ENCODE measurements around the gene THY1.
"Not testable (repeated sequence)": the region's sequence is repeated elsewhere in the genome, so short reads cannot be mapped to it uniquely, and the experiment has no call there.

THY1 gene

DNA sequence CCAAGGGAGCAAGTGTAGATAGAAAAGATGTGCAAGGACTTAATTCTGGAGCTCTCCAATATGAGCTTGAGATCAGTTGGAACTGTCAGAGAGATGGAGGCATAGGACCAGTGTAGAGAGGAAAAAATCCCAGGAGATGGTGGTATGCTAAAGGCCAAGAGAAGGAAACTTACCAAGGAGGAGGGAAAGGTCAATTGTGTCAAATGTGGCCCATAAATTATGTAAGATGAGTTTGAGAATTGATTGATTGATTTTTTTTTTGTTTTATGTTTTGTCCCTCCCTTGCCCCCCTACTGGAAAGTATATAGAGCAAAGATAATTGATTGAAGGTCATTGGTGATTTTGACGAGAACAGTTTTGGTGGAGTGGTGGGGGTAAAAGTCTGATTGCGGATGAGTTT is 38.6 kb downstream of the THY1 start:
- no peaks in the 10 kb centered on the region for H3K27me3 Mint-ChIP-seq
- H3K36me3 Mint-ChIP-seq, result no peaks in the 10 kb centered on the region
- H3K4me3 Mint-ChIP-seq, result no peak overlapping the region
- H3K4me1 Mint-ChIP-seq, result no peaks in the 10 kb centered on the region
- H3K9me3 Mint-ChIP-seq, result no peaks in the 10 kb centered on the region
- no peak overlapping the region for H3K27ac Mint-ChIP-seq

DNA sequence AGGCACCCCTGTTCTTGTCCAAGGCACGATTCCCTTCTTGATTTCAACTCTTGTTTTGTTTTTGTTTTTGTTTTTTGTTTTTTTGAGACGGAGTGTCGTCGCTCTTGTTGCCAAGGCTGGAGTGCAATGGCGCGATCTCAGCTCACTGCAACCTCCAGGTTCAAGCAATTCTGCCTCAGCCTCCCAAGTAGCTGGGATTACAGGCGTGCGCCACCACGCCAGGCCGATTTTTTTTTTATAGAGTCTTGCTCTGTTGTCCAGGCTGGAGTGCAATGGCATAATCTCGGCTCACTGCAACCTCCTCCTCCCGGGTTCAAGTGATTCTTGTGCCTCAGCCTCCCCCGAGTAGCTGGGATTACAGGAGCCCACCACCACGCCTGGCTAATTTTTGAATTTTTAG is 40.5 kb downstream of the THY1 start:
- not testable (repeated sequence) for H3K27ac Mint-ChIP-seq, H3K4me1 Mint-ChIP-seq, H3K36me3 Mint-ChIP-seq

DNA sequence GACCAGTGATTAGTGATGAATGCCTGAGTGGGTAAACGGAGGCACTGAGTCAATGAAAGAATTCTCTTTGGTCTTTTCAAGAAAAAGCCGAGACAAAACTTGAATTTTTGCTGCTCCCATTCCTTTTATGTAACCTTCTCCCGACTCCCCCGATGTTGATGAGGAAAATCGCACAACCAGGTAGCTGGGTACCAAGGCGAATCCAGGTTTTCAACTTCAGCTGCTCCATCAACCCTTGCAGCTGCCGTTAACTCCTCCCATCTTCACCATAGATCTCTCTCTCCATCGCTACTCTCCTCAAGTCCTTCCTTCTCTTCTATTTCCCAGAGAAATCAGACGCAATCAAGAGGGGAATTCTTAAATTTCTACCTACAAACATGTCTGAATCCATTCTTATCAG is 40.9 kb downstream of the THY1 start:
- H3K27ac Mint-ChIP-seq, result no peak overlapping the region
- H3K27me3 Mint-ChIP-seq, result no peaks in the 10 kb centered on the region
- H3K4me1 Mint-ChIP-seq, result no peaks in the 10 kb centered on the region
- no peaks in the 10 kb centered on the region for H3K9me3 Mint-ChIP-seq
- no peaks in the 10 kb centered on the region for H3K36me3 Mint-ChIP-seq
- H3K4me3 Mint-ChIP-seq, result no peak overlapping the region

More for the DNA sequence above, 40.5 kb downstream of the THY1 start:
- H3K4me3 Mint-ChIP-seq, H3K9me3 Mint-ChIP-seq, H3K27me3 Mint-ChIP-seq: not testable (repeated sequence)

DNA sequence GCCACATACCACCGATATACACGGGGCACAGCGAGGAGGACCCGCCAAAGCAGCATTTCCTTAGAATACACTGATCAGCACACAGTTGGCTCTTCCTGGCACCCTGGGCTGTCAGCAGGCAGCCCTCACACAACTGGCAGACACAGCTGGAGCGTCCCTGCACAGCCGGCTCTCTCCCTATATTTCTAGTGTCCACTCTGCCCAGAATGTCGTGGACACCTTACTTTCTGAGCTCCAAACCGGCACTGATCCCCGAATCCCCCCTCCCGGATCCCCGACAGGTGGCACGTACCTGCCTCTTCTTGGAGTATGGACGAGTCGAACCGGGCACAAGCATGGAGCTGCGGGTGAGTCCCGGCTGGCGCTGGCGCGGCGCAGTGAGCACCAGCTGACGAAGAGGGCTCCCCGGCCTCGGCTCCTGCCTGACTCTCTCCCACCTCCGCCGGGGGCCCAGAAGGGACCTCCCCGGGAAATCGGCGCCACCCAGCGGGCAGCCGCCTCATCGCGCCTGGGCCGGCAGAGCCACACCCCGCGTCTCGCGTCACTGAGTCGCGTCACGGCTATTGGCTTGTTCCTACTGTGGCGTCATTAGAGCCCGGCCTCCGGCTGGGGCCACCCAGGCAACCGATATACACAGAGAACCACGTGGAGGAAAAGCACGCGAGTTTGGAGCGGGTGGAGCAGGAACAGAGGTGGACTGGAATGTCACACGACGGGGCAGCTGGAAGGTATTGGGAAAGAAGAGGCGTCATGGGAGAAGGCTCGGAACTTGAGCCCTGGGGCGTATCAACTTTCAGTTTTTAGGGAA is 41.6 kb downstream of the THY1 start, which contains the start of gene USP2:
TSS of gene USP2 (minus strand) at position 510 of the 808 bp plus-strand sequence. CDS start 8,210 bp downstream, outside the sequence.
- H3K9me3 Mint-ChIP-seq, result no peaks in the 10 kb centered on the region
- H3K36me3 Mint-ChIP-seq, result no peaks in the 10 kb centered on the region
- H3K27me3 Mint-ChIP-seq, result no peaks in the 10 kb centered on the region
- H3K4me3 Mint-ChIP-seq, result no peak within 1 kb of the TSS
- H3K4me1 Mint-ChIP-seq, result no peaks in the 10 kb centered on the region
- peak within 1 kb of the TSS; percentile 68 for H3K27ac Mint-ChIP-seq

DNA sequence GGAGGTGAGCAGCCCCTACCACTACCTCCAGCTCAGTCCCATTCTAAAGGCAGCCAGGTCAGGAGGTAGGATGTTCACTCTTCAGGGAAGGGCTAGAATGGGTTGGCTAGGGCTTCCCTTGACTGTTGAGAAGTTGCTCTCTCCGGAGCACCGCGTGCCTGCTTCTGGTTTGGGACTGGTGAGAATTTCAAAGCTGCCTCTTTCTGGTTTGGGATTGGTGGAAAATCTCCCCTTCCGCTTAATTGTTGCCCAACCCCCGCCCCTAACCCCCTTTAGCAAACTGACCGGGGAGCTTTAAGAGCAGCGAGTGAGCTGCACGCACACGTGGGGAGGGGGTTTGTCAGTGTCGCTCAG is 42.2 kb downstream of the THY1 start:
- Mint-ChIP-seq H3K27me3 (no peaks in the 10 kb centered on the region), H3K9me3 (no peaks in the 10 kb centered on the region), H3K36me3 (no peaks in the 10 kb centered on the region), H3K4me3 (no peak overlapping the region), H3K27ac (no peak overlapping the region), H3K4me1 (no peaks in the 10 kb centered on the region)

DNA sequence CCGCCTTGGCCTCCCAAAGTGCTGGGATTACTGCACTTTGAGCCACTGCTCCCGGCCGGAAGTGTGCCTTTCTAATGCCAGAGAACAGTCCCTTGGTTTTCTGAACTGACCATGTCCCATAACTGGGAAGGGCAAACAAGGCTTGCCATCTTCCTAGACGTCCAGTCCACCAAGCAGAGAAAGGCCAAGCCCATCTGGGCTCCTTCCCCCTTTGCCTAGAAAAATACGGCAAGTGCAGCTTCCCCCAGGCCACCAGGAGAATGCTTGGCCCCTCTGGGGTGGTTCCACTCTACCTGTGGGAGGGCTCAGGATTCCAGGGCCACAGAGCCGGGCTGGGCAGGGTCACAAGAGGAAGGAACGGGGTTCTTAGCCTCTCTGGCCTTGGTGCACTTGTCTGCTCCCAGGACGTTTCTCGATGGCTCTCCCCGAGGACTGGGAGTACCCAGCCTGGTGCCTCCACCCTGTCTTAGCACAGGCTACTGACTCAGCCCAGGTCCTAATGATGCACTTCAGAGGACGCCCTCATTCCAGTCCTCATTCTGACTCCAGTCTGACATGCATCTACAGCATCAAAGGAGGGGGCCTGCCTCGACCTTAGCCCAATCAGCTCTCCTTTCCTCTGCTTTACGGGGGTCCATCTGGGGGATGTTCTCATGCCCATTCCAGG is 42.7 kb downstream of the THY1 start:
- Mint-ChIP-seq H3K9me3 (no peaks in the 10 kb centered on the region), H3K4me3 (no peak overlapping the region), H3K4me1 (no peaks in the 10 kb centered on the region), H3K27ac (no peak overlapping the region), H3K27me3 (no peaks in the 10 kb centered on the region), H3K36me3 (no peaks in the 10 kb centered on the region)

DNA sequence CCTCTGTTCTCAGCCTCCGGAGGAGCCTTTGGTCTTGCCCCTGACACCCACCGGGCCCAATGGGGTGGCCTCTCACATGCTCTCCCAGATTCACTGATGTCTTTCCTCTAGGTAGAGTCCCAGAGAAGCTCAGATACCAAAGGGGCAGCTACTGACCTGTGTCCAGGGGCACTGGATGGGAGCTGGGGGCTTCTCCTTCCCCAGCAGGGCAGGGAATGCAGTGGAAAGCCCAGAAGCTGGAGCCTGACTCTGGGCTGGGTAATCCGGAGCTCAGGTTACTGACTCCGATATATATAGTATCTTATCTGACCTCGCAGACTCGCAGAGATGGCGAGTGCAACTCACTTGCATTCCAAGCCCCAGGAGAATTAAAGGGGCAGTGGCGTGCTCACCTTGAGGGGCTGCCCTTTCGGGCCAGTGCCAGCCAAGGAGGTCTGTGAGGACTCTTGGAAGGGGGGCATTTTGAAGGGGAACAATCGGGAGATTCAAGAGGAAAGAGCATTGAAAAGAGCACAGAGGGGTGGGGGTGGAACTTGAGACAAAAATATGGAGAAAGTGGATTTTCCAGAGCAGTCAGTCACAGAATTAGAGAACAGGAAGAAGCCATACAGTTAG is 44.0 kb downstream of the THY1 start:
- Mint-ChIP-seq H3K4me3 (no peak overlapping the region), H3K27ac (no peak overlapping the region), H3K4me1 (no peaks in the 10 kb centered on the region), H3K27me3 (no peaks in the 10 kb centered on the region), H3K36me3 (no peaks in the 10 kb centered on the region), H3K9me3 (no peaks in the 10 kb centered on the region)

DNA sequence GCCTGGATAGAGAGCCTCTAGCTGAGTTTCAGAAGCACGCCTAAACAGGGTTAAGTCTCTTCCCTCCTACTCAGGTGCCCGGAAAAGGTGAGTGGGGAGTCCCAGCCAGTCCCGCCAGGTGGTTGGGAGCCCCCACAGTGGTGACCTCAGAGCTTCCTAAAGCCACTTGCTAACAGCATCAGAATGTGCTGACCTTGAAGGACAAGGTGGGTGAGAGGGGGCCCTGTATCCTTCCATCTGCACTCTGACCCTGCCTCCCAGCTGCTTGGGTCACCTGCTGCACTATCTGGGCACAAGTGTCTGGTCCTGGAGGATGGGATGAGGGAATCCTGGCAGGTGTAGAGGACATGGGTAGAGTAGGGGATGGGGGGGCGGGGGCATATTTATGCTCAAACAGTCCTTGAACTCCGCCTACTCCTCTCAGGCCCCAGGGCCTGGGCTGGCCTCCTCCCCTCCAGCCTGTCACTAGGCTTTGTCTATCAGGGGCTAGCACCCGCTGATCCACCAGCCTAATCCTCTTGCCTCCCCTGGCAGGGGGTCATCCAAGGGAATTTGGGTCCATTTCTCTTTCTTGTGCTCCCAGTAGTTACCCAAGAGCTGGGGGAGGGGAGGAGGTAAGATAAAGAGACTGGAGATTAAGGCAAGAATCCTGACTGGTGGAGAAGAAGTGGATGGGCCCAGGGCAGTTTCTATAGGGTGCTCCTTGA is 44.9 kb downstream of the THY1 start:
- Mint-ChIP-seq H3K36me3 (no peaks in the 10 kb centered on the region), H3K4me3 (no peak overlapping the region), H3K4me1 (no peaks in the 10 kb centered on the region), H3K27me3 (no peaks in the 10 kb centered on the region), H3K9me3 (no peaks in the 10 kb centered on the region), H3K27ac (no peak overlapping the region)

DNA sequence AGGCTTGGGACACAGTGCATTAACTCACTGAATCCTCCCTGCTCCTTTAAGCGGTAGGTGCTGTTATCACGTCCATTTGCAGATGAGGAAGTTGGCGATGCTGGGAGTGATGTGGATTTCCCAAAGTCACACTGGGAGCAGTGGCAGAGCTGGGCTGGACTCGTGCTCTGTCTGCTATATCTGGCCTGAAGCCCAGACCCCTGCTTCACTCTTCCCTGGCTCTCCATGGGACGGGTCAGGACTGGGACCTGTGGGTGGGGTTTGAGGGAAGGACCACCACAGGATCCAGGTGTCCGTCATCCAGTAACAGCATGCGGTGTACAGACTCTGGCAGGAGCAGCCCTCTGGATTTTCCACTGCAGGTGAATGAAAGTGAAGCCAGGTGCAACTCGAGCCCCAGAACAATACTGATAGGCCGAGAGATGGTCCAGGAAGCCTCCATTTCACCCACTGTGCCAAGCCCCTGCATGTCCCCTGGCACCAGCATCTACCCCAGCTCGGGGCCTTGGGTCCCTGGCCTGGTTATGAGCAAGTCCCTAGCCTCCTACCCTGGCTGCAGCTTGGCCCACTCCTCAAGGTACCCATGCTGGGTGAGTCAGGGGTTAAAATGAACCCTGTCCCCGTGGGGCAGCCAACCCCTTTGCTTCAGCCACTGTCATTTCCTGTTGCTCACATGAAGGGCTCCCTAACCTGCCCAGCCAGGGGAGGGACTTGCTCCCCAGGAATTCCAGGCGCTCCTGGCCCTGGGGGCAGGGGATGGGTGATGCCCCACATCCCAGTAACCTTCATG is 45.7 kb downstream of the THY1 start:
- no peaks in the 10 kb centered on the region for H3K9me3 Mint-ChIP-seq
- no peaks in the 10 kb centered on the region for H3K4me1 Mint-ChIP-seq
- no peaks in the 10 kb centered on the region for H3K36me3 Mint-ChIP-seq
- no peak overlapping the region for H3K4me3 Mint-ChIP-seq
- H3K27ac Mint-ChIP-seq, result no peak overlapping the region
- no peaks in the 10 kb centered on the region for H3K27me3 Mint-ChIP-seq

DNA sequence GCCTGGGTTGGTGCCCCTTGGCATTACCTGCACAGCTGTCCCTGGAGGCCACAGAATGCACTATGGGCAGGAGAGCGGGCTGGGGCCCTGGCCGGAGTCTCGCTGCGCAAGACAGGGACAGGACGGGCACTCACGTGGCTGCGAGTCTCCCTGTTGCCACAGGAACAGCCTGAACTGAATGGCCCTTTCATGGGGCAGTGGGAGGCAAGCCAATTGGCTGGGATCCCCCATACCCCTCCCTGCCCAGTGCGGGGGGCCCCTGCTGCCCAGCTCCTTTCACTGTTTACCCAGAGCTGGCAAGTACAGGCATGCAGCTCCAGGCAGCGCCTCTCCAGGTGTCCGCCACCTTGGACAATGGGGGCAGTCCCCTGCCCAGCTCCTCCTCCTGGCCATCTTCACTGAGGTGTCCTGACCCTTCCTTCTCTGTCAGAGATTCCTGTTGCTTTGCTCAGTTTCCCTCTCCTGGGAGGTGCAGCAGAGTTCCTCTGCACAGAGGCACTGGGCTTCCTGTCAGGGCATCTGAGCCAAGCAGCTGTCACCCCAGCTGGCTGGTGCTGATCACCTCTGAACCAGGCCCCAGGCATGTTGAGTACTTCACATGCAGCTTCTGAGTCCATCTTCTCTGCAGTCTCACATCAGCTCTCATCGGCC is 46.6 kb downstream of the THY1 start:
- no peaks in the 10 kb centered on the region for H3K36me3 Mint-ChIP-seq
- H3K9me3 Mint-ChIP-seq, result no peaks in the 10 kb centered on the region
- no peak overlapping the region for H3K4me3 Mint-ChIP-seq
- no peak overlapping the region for H3K27ac Mint-ChIP-seq
- no peaks in the 10 kb centered on the region for H3K4me1 Mint-ChIP-seq
- H3K27me3 Mint-ChIP-seq, result no peaks in the 10 kb centered on the region

DNA sequence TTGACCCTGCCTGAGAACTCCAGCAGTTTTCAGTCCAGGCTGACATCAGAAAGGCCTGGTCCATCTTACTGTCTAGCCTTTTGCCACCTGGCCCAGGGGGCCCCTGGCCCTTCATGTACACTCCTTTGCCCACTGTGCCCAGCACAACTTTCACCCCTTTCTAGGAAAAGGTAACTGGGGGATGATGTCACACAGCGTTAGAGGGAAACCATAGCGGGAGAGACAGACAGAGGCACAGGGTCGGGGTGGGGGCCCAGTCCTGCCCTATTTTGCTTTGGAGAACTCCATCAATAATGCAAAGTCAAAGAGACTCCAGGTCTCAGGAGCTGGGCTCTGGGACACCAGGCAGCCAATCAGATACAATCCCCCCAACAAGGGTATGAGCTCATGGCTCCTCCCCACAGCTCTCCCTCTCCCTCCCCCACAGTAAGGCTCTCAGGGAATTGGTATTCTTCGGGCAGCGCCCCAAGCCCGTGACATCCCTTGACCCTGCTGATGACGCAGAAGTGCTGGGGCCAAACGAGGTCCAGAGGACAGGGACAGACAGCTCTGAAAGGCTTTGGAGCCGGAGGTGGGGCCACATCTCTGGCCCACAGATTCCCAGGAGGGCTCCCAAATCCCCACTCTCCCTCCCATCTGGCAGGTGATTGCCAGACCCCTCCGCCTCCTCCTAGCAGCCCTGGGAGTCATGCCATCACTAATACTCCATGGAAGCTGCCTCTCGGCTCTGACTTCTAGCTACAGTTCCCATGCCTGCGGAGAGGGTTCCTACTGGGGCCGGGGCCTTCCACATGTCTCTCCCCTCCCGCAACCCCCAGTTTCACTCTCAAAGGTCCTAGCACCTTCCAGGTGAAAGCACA is 47.4 kb downstream of the THY1 start:
- Mint-ChIP-seq H3K4me3 (no peak overlapping the region), H3K4me1 (no peaks in the 10 kb centered on the region)

DNA sequence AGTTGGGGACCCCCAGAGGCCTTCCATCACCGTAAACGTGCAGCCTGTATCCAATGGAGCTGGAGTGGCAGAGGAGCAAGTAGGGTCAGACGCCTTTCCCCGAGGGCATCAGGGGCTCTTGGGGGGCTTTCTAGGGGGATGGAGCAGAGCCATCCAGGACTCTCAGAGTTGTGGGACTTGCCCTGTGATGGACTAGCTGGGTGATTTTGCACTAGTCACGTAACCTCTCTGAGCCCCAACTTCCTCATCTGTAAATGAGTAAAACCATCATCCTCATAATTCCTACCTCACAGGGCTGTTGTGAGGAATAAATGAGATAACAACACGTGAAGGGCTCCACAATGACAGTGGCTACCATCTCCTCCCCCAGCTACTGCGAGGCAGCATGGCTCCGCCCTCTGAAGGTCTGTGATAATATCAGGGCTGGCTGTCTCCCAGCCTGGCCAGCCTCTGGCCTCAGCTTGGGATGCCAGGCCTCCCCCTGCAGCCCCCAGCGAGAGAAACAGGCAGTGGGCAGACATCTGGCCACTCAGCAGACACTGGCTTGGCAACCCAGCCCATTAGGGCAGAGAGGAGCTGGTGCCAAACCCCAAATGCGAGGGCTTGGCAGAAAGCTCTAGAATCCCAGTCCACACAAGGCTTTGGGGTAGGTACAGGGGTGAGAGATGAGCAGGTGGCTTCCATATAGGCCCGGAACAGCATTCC is 48.2 kb downstream of the THY1 start:
- no peaks in the 10 kb centered on the region for H3K4me1 Mint-ChIP-seq
- H3K36me3 Mint-ChIP-seq, result no peaks in the 10 kb centered on the region
- H3K27me3 Mint-ChIP-seq, result peaks cover 4% of the 10 kb centered on the region
- no peaks in the 10 kb centered on the region for H3K9me3 Mint-ChIP-seq
- H3K4me3 Mint-ChIP-seq, result no peak overlapping the region
- no peak overlapping the region for H3K27ac Mint-ChIP-seq

More for the DNA sequence above, 47.4 kb downstream of the THY1 start:
- Mint-ChIP-seq H3K27me3 (no peaks in the 10 kb centered on the region), H3K9me3 (no peaks in the 10 kb centered on the region), H3K27ac (no peak overlapping the region), H3K36me3 (no peaks in the 10 kb centered on the region)

DNA sequence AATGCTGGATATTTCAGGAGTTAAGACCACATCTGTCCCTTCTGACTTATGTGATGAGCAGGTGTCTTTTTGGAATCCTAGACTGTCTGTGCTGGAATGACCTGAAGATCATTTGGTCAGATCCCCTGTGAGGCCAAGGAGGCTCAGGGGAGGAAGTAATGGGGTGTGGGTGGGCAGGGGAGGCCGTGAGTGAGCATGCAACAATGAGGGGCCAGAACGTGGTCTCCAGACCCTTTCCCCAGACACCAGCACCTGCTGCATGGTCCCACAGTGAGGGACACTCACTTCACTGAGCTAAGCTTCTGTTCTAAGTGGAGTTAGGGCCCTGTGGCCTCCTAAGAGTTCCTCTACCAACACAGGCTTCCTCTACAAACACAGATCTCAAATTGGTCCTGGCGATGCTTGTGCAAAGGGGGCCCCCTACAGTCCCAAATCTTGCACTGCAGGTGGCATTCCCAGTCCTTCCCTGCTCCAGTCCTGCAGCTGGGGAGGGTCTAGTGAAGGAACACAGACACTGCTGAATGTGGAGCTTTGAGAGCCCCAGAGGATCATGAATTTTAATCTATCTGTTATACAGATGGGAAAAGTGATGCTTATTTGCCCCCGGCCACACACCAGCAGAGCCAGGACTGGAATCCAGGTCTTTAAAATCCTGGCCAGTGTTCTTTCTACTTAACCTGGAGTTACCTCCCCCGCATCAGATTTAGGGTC is 48.9 kb downstream of the THY1 start:
- Mint-ChIP-seq H3K4me1 (no peaks in the 10 kb centered on the region), H3K27me3 (peaks cover 7% of the 10 kb centered on the region), H3K4me3 (no peak overlapping the region), H3K27ac (no peak overlapping the region), H3K36me3 (no peaks in the 10 kb centered on the region), H3K9me3 (no peaks in the 10 kb centered on the region)

All from activated naive CD4-positive, alpha-beta T cell treated with anti-CD3 and anti-CD28 coated beads, Interleukin-2, amount 50 U/mL, for 24 hours (primary cell).